Measurements from ENCODE around the gene PRSS37. TPM values are rescaled to one million over a fixed set of nuclear protein-coding genes. Genes with fewer than 3 reads are reported as not detected.

The PRSS37 gene
- total RNA-seq, 1 experiment from 2014 or later: not detected

GRCh38 chr7:141842904-141843303, 1.6 kb upstream of the PRSS37 start:
- no peaks in the 10 kb centered on the region for H3K36me3 Mint-ChIP-seq
- POLR2A ChIA-PET: no interaction called here
- H3K4me3 Mint-ChIP-seq: no peak overlapping the region
- no peak overlapping the region for H3K27ac Mint-ChIP-seq
- H3K9me3 Mint-ChIP-seq: no peaks in the 10 kb centered on the region
- no peaks in the 10 kb centered on the region for H3K27me3 Mint-ChIP-seq (ENCODE audit: low read depth)
- ATAC-seq (no peak), DNase-seq (ENCODE audit: low spot score) (no peak)
- CTCF ChIA-PET: no interaction called here
- no peaks in the 10 kb centered on the region for H3K4me1 Mint-ChIP-seq
- TF ChIP-seq ZNF121 (CRISPR knock-in tag; IDR thresholded peaks at IDR 0.05) (no peak), NR2C2 (CRISPR knock-in tag; IDR thresholded peaks at IDR 0.05) (no peak), SMAD3 (CRISPR knock-in tag; IDR thresholded peaks at IDR 0.05; ENCODE audit: borderline replicate concordance) (no peak), AR (CRISPR knock-in tag; IDR thresholded peaks at IDR 0.05) (no peak)

GRCh38 chr7:141840708-141841107, 577 bp downstream of the PRSS37 start:
- TF ChIP-seq SMAD3 (CRISPR knock-in tag; IDR thresholded peaks at IDR 0.05; ENCODE audit: borderline replicate concordance) (no peak), ESRRA (CRISPR knock-in tag; IDR thresholded peaks at IDR 0.05; ENCODE audit: borderline replicate concordance) (no peak), OVOL2 (CRISPR knock-in tag; IDR thresholded peaks at IDR 0.05; ENCODE audit: borderline replicate concordance) (no peak), MYBL2 (CRISPR knock-in tag; IDR thresholded peaks at IDR 0.05) (no peak), ZNF425 (CRISPR knock-in tag; conservative IDR thresholded peaks at IDR 0.05) (no peak), NR2C2 (CRISPR knock-in tag; IDR thresholded peaks at IDR 0.05) (no peak), E2F1 (CRISPR knock-in tag; IDR thresholded peaks at IDR 0.05) (no peak), ZNF263 (CRISPR knock-in tag; IDR thresholded peaks at IDR 0.05; ENCODE audit: low read depth) (no peak), PRDM15 (CRISPR knock-in tag; IDR thresholded peaks at IDR 0.05) (no peak), ZNF532 (CRISPR knock-in tag; IDR thresholded peaks at IDR 0.05; ENCODE audit: borderline replicate concordance) (no peak)
- Mint-ChIP-seq H3K36me3 (no peaks in the 10 kb centered on the region), H3K27ac (no peak overlapping the region), H3K9me3 (no peaks in the 10 kb centered on the region), H3K4me3 (no peak overlapping the region), H3K4me1 (no peaks in the 10 kb centered on the region), H3K27me3 (ENCODE audit: low read depth) (no peaks in the 10 kb centered on the region)
- CTCF ChIA-PET: no interaction called here
- ATAC-seq (no peak), DNase-seq (ENCODE audit: low spot score) (no peak)
- POLR2A ChIA-PET: no interaction called here
